Heart right ventricle (tissue), 16 donors: ENCODE measurements around the gene TNS3. TPM values are rescaled to one million over a fixed set of nuclear protein-coding genes. Genes with fewer than 3 reads are reported as not detected.
"Not testable (repeated sequence)": the region's sequence is repeated elsewhere in the genome, so short reads cannot be mapped to it uniquely, and the experiment has no call there.

ENCODE experiments used
- ATAC-seq, 8 donors: fragments of 200-7000 bp; cut with Tn5 transposase; one replicate each; pipeline ENCODE4 v1.9.1; 2020; ENCODE audit warnings: mild to moderate bottlenecking in 8 of 8, moderate library complexity in 8 of 8, moderate number of reproducible peaks in 1 of 8
- DNase-seq, 2 donors: peaks; one replicate each; pipeline ENCODE4 v3.0.0-alpha.2; 2020
- H3K27ac ChIP-seq, 10 donors: fragments of 200-600 bp; sonication (generic) in 2 of 10; one replicate each; pipeline versions ENCODE4 v1.5.0 to v1.8.0; 2020 to 2022; ENCODE audit warnings: mild to moderate bottlenecking in 3 of 10
- H3K27me3 ChIP-seq, 7 donors: fragments of 200-600 bp; one replicate each; pipeline ENCODE4 v1.8.0; 2021 to 2022; ENCODE audit warnings: mild to moderate bottlenecking in 2 of 7
- H3K36me3 ChIP-seq, 9 donors: fragments of 200-600 bp; sonication (generic) in 1 of 9; one replicate each; pipeline versions ENCODE4 v1.5.0 to v1.8.0; 2020 to 2022; ENCODE audit warnings: mild to moderate bottlenecking in 2 of 9
- H3K4me1 ChIP-seq, 9 donors: fragments of 200-600 bp; sonication (generic) in 1 of 9; one replicate each; pipeline versions ENCODE4 v1.5.0 to v1.8.0; 2020 to 2022; ENCODE audit warnings: mild to moderate bottlenecking in 4 of 9
- H3K4me3 ChIP-seq, 10 donors: fragments of 200-600 bp; sonication (generic) in 2 of 10; one replicate each; pipeline versions ENCODE4 v1.5.0 to v1.8.0; 2020 to 2022; ENCODE audit warnings: mild to moderate bottlenecking in 7 of 10, moderate library complexity in 2 of 10
- H3K9me3 ChIP-seq, 11 donors: fragments of 200-600 bp in 10 of 11; sonication (generic) in 2 of 11; one replicate each; pipeline versions ENCODE4 v1.5.0 to v1.8.0; 2013 to 2022; ENCODE audit warnings: mild to moderate bottlenecking in 2 of 11, control low read depth in 1 of 11, moderate library complexity in 1 of 11
- WGBS, 2 donors: extraction: QIAGEN DNeasy Blood & Tissue Kit; methylation state at CpG; one replicate each; pipeline ENCODE4 v1.1.7; 2013; ENCODE audit warnings: inconsistent platforms in 1 of 2; 5-methylcytosine and 5-hydroxymethylcytosine counted together
- intact Hi-C, 10 donors: fragments of 100-400 bp; cut with DNase I; formaldehyde crosslinking; loops; one replicate each; pipeline versions ENCODE4 v1.11.1 to v1.14.2; 2022
- polyA plus RNA-seq, 2 donors: library from polyadenylated mRNA; stranded (reverse); fragments of 200-250 nt; gene quantifications; one replicate each; pipeline ENCODE4 v1.2.3, GENCODE V29; 2013
- total RNA-seq, 10 donors: library from RNA; stranded (reverse); fragmentation: NEBNext Ultra II Directional in 3 of 10; extraction: Animal tissue kit (Norgen Biotek cat#: 25700) in 3 of 10; gene quantifications; one replicate each; pipeline versions ENCODE4 v1.2.1 to v1.2.4, GENCODE V29; 2021 to 2023
- TF ChIP-seq, protein P1 (sequence below), 9 donors: fragments of 200-600 bp; sonication (generic) in 2 of 9; IDR thresholded peaks; one replicate each; pipeline versions ENCODE4 v1.5.0 to v1.8.0; 2021 to 2022; ENCODE audit warnings: antibody characterized with exemption in 9 of 9, mild to moderate bottlenecking in 5 of 9, moderate library complexity in 1 of 9
- donor health status: Arrhythmogenic right ventricular cardiomyopathy.
- donor health status: ischemic (EF 13 %, LVEDD 7.1; RV severe dilation, severe dysfunction).
- donor health status: healthy with polysubstance abuse.
- donor health status: DM: no; HTN: yes; CAD: no.
- donor health status: DM: no; HTN: no; CAD: no.
- donor health status: ischemic (EF 25% LVEDD 6.9; RV normal size, moderate dysfunction).
- donor health status: ischemic (EF 25% LVEDD 5.7; RV mildly dilated, moderate dysfunction).
- donor health status: healthy.
- donor health status: DM: yes; HTN: yes; CAD: no.
- donor health status: Ischemic cardiomyopathy.
- donor health status: ischemic (EF 35%, LVEDD 5.7; RV mildly dilated, moderate dysfunction).
- donor health status: nonischemic (EF 11% LVEDD 7.7; RV severe dilation, severe dysfunction).
- donor health status: DM: yes; HTN: yes; CAD: no.
- donor health status: PGD.
- donor health status: ischemic (EF 29% LVEDD 5.4; RV normal size, mild dysfunction).
- donor health status: nonischemic (EF 23%, LVEDD 6.1; RV moderate dilation, normal function).

Gene TNS3
- total and polyA plus RNA-seq, 12 donors = 6.7 to 74.2 (median 34.0) TPM

DNA sequence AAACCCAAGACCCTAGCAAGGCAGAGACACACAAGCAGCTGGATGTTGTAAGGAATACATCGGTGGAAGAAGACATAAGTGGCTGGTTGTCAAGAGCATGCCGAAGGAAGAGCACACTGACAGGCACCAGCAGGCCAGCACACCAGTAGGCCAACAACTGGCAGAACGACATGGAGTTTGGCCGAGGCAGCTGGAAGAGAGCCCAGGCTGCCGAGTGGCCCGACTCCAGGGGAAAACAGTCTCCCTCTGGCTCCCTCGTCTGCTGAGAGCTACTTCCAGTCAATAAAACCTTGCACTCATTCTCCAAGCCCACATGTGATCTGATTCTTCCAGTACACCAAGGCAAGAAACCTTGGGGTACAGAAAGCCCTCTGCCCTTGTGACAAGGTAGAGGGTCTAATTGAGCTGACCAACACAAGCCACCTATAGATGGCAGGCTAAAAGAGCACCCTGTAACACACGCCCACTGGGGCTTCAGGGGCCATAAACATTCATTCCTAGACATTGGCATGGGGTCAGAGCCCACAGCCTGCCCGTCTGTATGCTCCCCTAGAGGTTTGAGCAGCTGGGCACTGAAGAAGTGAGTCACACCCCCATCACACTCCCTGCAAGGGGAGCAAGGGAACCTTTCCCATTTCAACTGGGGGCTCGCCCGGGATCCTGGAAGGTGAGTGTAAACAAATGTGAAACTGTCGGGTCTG lies 14.7 kb upstream of the TNS3 start:
- H3K27me3 ChIP-seq = no peaks in the 10 kb centered on the region
- DNase-seq = no peak
- peak in 5 of 8 donors; percentile 38 to 84 (median 73) for ATAC-seq
- intact Hi-C loops = no loop called here
- H3K9me3 ChIP-seq = peaks cover 0 to 31% (median 13%) of the 10 kb centered on the region in 11 donors
- H3K4me1 ChIP-seq = peaks cover 0 to 18% (median 0%) of the 10 kb centered on the region in 9 donors
- H3K27ac ChIP-seq = no peak overlapping the region
- H3K36me3 ChIP-seq = no peaks in the 10 kb centered on the region
- WGBS, 2 donors = 64 to 74% methylated on average over 12 of the region's 12 CpGs
- H3K4me3 ChIP-seq = no peak overlapping the region
- TF ChIP-seq, protein P1, sequence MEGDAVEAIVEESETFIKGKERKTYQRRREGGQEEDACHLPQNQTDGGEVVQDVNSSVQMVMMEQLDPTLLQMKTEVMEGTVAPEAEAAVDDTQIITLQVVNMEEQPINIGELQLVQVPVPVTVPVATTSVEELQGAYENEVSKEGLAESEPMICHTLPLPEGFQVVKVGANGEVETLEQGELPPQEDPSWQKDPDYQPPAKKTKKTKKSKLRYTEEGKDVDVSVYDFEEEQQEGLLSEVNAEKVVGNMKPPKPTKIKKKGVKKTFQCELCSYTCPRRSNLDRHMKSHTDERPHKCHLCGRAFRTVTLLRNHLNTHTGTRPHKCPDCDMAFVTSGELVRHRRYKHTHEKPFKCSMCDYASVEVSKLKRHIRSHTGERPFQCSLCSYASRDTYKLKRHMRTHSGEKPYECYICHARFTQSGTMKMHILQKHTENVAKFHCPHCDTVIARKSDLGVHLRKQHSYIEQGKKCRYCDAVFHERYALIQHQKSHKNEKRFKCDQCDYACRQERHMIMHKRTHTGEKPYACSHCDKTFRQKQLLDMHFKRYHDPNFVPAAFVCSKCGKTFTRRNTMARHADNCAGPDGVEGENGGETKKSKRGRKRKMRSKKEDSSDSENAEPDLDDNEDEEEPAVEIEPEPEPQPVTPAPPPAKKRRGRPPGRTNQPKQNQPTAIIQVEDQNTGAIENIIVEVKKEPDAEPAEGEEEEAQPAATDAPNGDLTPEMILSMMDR (IDR thresholded peaks at IDR 0.05) = no peak

DNA sequence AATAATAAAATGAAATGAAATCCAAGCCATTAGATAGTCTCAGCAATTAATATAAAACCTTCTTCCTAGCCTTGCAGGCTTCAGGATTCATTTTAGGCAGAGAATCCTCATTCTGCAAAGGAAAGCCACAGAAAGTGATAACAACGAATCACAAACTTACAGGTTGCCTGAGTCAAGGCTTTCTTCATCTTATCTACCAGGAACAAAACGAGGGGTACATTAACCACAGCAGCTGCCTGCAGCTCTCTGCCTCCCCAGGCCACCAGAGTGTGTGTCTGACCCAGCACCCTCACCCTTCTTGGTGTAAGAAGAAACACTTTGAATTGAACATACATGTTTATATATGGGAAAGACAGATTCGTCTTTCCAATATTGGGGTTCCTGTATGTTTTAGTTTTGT lies 12.5 kb upstream of the TNS3 start:
- Histone ChIP-seq H3K4me3 (no peak overlapping the region), H3K4me1 (no peaks in the 10 kb centered on the region)
- no peak for DNase-seq

DNA sequence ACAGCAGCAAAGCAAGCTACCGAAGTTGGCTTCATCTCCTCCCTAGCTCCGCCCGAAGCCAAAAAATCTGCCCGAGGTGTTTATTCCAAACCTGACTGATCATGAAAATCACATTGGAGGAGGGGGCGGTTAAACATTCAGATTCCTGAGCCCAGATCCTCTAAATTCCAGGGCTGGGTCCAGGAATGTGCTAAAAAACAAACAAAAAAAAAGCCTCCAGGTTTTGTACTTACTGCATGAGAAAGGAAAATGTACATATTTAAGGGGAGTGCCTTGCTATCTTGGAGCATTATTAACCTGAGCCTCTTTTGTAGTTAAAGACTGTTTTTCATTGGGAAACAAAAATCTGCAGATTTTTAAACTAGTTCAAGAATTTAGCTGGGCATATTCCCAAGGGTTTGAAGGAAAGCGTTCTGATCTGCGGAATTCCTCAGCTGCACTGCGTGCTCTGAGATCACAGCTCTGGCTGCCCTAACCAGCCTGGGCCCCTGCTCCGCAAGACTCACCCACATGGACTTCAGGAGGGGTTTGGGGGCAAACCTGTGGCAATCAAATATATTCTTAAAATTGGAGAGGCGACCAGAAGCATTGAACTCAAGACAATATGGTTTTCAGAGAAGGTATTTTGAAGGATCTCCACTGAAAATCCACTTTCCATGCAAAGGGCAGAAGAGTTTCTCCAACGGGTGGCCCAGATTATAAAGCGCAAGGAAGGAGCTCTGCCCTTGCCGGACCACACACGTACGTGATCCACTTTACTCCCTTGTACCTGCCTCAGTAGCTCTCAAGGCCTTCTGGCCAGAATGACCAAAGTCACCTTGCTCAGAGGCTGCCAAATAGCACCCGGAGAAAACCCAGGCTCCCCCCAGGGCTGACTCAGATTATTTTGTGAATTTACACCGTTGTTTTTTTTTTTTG lies 10.0 kb upstream of the TNS3 start:
- H3K9me3 ChIP-seq = peaks cover 0 to 17% (median 6%) of the 10 kb centered on the region in 11 donors
- DNase-seq = no peak
- no peaks in the 10 kb centered on the region for H3K27me3 ChIP-seq
- H3K4me3 ChIP-seq = no peak overlapping the region
- H3K4me1 ChIP-seq = peaks cover 0 to 7% (median 0%) of the 10 kb centered on the region in 9 donors
- ATAC-seq = no peak
- intact Hi-C loops = no loop called here
- H3K27ac ChIP-seq = no peak overlapping the region
- H3K36me3 ChIP-seq = no peaks in the 10 kb centered on the region
- 81 to 82% methylated on average over 17 of the region's 17 CpGs for WGBS, 2 donors
- TF ChIP-seq, protein P1 (IDR thresholded peaks at IDR 0.05) = no peak

More for the DNA sequence above, 12.5 kb upstream of the TNS3 start:
- intact Hi-C loops = no loop called here
- no peak for ATAC-seq
- no peak overlapping the region for H3K27ac ChIP-seq
- WGBS, 2 donors = 67 to 71% methylated on average over 3 of the region's 3 CpGs
- no peaks in the 10 kb centered on the region for H3K27me3 ChIP-seq
- TF ChIP-seq, protein P1 (IDR thresholded peaks at IDR 0.05) = no peak
- peaks cover 0 to 31% (median 13%) of the 10 kb centered on the region in 11 donors for H3K9me3 ChIP-seq
- H3K36me3 ChIP-seq = no peaks in the 10 kb centered on the region

DNA sequence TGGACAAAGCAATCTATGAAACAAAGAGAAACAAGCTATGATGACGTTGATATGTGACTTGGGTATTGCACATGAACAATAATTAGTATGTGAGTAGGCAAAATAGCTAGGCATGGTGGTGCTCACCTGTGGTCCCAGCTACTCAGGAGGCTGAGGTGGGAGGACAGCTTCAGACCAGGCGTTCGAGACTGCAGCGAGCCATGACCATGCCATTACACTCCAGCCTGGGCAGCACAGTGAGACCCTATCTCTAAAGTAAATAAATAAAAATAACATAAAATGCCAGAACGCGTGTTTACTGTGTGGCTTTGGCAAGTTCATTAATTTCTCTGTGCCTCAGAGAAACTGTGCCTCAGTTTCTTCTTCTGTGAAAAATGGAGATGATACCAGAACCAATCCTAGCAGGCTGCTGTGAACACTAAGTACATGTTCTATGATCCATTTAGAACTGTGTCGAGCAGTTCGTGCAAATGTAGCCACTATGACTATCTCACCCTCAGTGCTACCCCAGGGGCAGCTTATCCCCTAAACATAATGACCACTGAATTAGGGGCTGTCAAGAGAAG lies 9.3 kb upstream of the TNS3 start:
- H3K27ac ChIP-seq = no peak overlapping the region
- WGBS, 2 donors = 95 to 97% methylated on average over 8 of the region's 8 CpGs

DNA sequence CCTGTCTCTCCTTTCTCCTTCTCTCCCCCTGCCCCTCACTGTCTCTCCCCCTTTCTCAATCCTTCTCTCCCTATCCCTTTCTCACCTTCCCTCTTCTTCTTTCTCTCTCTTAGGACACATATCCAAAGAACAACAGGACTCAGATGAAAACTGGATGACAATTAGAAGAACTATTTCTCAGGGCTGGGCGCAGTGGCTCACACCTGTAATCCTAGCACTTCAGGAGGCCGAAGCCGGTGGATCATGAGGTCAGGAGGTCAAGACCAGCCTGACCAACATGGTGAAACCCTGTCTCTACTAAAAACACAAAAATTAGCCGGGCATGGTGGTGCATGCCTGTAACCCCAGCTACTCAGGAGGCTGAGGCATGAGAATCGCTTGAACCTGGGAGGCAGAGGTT lies 8.3 kb upstream of the TNS3 start:
- DNase-seq, H3K36me3 ChIP-seq, ATAC-seq, H3K4me3 ChIP-seq, H3K9me3 ChIP-seq, H3K27me3 ChIP-seq, H3K27ac ChIP-seq, intact Hi-C loops: not testable (repeated sequence)
- peaks cover 0 to 20% (median 0%) of the 10 kb centered on the region in 9 donors for H3K4me1 ChIP-seq
- 95 to 96% methylated on average over 5 of the region's 5 CpGs for whole genome bisulfite sequencing, 2 donors

More for the DNA sequence above, 9.3 kb upstream of the TNS3 start:
- ATAC-seq (no peak), DNase-seq (no peak)
- Histone ChIP-seq H3K27me3 (no peaks in the 10 kb centered on the region), H3K4me1 (peaks cover 0 to 13% (median 0%) of the 10 kb centered on the region in 9 donors), H3K9me3 (peaks cover 0 to 9% (median 0%) of the 10 kb centered on the region in 11 donors), H3K4me3 (no peak overlapping the region), H3K36me3 (no peaks in the 10 kb centered on the region)
- TF ChIP-seq, protein P1 (IDR thresholded peaks at IDR 0.05) = no peak
- intact Hi-C loops = no loop called here
